Measurements from ENCODE around the gene STK31.
"Not testable (repeated sequence)": the region's sequence is repeated elsewhere in the genome, so short reads cannot be mapped to it uniquely, and the experiment has no call there.

STK31 gene

DNA sequence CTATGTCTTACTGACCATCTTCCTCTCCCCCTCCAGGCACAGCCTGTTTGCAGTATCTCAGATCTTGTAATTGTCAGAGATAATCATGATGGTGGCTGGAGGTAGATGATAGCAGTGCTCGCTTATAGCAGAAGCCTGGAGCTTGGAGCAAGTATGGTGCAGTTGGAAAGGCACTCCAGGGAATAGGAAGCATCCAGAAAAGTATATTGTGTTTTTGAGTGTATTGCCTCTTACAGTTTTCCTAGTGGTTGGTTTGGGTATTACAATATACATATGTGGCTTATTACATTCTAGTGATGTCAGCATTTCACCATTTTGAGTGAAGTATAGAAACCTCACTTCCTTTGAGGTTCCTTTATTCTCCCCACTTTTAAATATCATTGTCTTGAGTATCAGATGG is 101.5 kb downstream of the STK31 start:
- DNase-seq: no peak

DNA sequence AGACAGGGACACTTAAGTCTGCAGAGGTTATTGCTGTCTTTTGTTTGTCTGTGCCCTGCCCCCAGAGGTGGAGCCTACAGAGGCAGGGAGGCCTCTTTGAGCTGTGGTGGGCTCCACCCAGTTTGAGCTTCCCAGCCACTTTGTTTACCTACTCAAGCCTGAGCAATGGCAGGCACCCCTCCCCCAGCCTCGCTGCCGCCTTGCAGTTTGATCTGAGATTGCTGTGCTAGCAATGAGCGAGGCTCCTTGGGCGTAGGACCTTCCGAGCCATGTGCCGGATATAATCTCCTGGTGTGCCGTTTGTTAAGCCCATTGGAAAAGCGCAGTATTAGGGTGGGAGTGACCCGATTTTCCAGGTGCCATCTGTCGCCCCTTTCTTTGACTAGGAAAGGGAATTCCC is 118.1 kb downstream of the STK31 start:
- DNase-seq: not testable (repeated sequence)

DNA sequence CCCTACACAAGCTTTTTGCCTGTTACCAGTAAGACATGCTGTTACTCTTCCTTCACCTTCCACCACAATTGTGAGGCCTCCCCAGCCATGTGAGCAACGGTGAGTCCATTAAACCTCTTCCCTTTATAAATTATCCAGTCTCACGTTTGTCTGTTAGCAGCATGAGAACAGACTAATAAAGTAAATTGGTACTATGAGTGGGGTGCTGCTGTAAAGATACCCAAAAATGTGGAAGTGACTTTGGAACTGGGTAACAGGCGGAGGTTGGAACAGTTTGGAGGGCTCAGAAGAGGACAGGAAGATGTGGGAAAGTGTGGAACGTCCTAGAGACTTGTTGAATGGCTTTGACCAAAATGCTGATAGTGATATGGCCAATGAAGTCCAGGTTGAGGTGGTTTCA is 122.7 kb downstream of the STK31 start:
- not testable (repeated sequence) for DNase-seq

DNA sequence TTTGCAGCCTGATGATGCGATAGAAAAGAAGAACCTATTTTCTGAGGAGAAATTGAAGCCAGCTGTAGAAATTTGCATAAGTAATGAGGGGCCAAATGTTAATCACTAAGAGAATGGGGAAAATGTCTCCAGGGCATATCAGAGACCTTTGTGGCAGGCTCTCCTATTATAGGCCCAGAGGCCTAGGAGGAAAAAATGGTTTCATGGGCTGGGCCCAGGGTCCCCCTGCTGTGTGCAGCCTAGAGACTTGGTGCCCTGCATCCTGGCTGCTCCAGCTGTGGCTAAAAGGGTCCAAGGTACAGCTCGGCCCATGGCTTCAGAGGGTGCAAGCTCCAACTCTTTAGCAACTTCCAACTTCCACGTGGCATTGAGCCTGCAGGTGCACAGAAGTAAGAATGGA is 123.4 kb downstream of the STK31 start:
- no peak for DNase-seq

DNA sequence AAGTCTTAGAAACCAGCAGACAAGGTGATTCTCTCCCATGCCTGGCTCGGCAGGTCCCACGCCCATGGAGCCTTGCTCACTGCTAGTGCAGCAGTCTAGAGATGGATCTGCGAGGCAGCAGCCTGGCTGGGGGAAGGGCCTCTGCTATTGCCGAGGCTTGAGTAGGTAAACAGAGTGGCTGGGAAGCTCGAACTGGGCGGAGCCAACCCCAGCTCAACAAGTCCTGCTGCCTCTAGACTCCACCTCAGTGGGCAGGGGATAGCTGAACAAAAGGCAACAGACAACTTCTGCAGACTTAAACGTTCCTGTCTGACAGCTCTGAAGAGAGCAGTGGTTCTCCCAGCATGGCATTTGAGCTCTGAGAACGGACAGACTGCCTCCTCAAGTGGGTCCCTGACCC is 134.8 kb downstream of the STK31 start:
- DNase-seq: not testable (repeated sequence)

DNA sequence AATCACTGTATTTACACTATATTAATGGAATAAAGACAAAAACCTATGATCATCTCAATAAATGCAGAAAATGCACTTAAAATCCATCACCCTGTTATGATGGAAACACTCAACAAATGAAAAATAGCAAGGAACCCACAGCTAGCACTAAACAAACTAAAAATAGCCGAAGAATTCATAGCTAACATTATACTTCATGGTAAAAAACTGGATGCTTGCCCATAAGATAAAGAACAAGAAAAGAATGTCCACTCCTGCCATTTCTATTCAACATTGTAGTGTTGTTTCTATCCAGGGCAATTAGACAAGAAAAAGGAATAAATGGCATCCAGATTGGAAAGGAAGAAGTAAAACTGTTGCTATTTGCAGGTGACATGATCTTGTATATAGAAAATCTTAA is 142.1 kb downstream of the STK31 start:
- no peak for DNase-seq

DNA sequence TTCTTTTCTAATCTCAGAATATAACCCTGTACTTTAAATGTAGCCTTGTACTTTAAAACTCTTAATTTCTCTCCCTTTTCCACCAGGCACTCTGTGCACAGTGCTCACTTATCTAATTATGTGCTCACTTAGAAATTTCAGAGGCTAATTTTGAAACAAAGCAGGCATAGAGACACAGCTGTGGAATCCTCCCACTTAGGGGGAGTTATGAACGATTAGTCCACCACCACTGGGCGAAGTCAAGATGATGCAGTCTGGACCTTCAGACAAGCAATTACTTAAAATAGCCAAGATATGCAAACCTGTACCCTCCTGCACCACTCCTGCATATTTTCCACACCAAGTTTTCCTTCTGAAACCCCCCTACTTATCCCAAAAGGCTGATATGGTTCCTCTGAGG is 143.0 kb downstream of the STK31 start:
- no peak for DNase-seq

DNA sequence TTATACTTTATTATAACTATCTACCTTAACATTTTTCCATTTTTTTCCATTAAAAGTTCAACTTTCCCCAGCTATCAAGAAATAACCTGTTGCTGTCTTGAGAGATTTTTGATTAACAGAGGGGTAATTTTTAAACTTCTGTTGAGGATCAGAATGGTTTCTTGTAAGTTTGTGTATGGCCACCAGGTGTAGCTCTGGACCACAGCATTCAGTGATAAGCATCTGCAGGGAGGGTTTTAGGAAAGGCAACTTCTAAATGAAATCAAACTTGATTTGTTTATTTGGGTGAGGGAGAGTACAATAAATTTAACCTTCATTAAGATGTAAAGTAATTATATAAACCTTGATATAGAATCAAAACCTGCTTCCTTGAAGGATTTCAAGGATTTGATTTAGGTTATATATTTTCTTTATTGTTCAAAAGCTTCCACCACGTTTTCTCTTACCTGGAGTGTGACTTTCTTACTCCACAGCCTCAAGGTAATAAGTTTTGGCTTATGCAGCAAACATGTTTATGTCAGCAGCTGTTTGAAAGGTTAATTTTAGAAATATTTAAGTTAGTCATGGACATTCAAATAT is 153.3 kb downstream of the STK31 start:
- DNase-seq: peak; percentile 9

DNA sequence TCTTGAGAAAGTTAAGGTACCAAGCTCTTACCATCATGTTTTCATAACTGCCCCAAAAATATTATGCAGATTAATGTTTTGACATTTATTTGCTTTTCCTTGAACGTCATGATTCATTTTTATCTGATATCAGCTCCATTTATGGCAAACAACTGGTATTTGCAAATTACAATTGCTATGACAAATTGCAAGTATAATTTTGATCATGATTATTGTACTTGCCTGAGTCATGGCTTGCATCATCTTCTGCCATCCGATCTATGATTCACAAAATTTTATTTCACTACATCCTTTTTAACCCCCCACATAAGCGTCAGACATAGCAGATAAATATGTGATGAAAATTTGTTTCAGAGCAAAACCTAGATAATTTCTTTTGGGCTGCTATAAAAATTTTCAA is 155.0 kb downstream of the STK31 start:
- DNase-seq: no peak

DNA sequence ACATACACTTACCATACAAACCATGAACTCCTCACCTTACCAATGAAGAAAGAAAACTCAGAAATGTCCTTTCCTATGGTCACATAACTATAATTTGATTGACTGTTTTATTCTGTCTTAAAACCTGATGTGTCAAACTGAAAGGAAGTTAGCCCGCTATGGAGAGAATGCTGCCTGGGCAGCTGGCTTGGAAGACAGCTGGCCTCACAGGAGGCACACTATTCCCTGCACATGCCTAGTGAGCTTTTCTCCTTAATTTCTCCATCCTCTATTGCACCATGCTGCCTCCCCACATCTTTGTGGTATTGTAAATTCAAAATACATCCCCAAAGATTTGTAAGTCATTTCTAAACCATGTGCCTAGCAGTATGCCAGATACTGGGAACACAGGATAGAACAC is 163.3 kb downstream of the STK31 start:
- no peak for DNase-seq

DNA sequence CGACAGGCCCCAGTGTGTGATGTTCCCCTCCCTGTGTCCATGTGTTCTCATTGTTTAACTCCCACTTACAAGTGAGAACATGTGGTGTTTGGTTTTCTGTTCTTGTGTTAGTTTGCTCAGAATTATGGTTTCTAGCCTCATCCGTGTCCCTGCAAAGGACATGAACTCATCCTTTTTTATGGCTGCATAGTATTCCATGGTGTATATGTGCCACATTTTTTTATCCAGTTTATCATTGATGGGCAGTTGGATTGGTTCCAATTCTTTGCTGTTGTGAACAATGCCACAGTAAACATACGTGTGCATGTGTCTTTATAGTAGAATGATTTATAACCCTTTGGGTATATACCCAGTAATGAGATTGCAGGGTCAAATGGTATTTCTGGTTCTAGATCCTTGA is 166.5 kb downstream of the STK31 start:
- DNase-seq: not testable (repeated sequence)

Measured in CD4-positive, alpha-beta T cell treated with Interleukin-6 for 4 hours (primary cell).